PC-3 (cell line): Measurements from ENCODE around the gene CXCR3.

ENCODE experiments used
- CTCF ChIP-seq: fragments of 300-600 bp; sonication (generic); conservative IDR thresholded peaks from 2 replicates; pipeline ENCODE4 v1.5.1; 2017; ENCODE audit warnings: antibody characterized with exemption, low read depth, mild to moderate bottlenecking, low read length
- EZH2 ChIP-seq: fragments of 300-600 bp; sonication (generic); IDR thresholded peaks from one replicate; pipeline ENCODE4 v1.6.1; 2017; ENCODE audit warnings: antibody characterized with exemption, mild to moderate bottlenecking, low read length; ENCODE audit not compliant: unreplicated experiment
- EZH2phosphoT487 ChIP-seq: fragments of 300-600 bp; sonication (generic); IDR thresholded peaks from 2 replicates; pipeline ENCODE4 v1.6.1; 2018; ENCODE audit warnings: mild to moderate bottlenecking, antibody characterized with exemption, low read length, borderline replicate concordance

DNA sequence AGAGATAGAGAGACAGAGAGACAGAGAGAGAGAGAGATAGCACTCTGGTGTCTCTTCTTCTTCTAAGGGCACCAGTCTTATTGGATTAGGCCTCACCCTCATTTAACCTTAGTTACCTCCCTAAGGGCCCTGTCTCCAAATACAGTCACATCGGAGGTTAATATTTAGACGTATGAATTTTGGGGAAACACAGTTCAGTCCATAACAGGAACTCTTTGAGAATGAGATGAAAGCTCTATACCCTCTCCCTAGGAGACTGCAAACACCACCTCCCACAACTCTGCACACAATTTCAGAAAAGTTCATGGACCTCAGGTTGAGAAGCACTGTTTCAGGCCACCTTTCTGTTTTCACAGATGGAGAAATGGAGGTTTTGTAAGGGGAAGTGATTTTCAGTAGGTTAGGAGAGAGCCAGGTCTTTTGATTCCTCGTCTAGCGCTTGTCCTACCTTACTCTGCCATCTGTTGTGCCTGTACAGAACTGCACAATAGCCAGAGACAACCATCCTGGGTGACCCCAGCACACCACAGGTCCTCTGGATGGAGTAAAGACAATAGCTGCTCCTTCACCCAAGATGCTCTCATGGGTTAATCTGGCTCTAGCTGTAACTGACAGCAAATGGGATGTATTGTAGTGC is 32.1 kb upstream of the CXCR3 start:
- no peak for TF ChIP-seq EZH2
- 0 out of 2 replicates have a peak, but pooled peaks have one; percentile 26 for TF ChIP-seq CTCF
- no peak for TF ChIP-seq EZH2phosphoT487
